HEK293 (cell line): ENCODE measurements around the gene DGKB.

Experiments used
- CTCF ChIA-PET: fragments of 350-600 bp; formaldehyde crosslinking; extraction: SDS; loops from one replicate; lab custom pipeline; 2021; ENCODE audit warnings: antibody characterized with exemption; lab: Yijun Ruan, JAX
- POLR2A ChIA-PET: fragments of 300-600 bp; formaldehyde crosslinking; extraction: SDS; loops from one replicate; lab custom pipeline; 2020; ENCODE audit warnings: antibody characterized with exemption, inconsistent platforms; lab: Yijun Ruan, JAX
- H3K27ac ChIP-seq: fragments of 200-500 bp; sonication (Bioruptor generic); 2 replicates; pipeline ENCODE4 v1.5.1; 2014; ENCODE audit warnings: low read depth, low read length, control low read depth, inconsistent platforms; ENCODE audit errors: extremely low read depth
- H3K36me3 ChIP-seq, 2 experiments: fragments of 200-500 bp in 1 of 2; sonication (Bioruptor generic) in 1 of 2; 1 replicate in 1 of 2; 2 replicates in 1 of 2; pipeline ENCODE4 v1.5.1; 2014 to 2017; ENCODE audit warnings: inconsistent platforms in 2 of 2, low read length in 2 of 2; ENCODE audit not compliant: control insufficient read depth in 2 of 2, insufficient read depth in 1 of 2
- H3K4me1 ChIP-seq: fragments of 200-500 bp; sonication (Bioruptor generic); 2 replicates; pipeline ENCODE4 v1.5.1; 2014; ENCODE audit warnings: mild to moderate bottlenecking, low read length, inconsistent platforms; ENCODE audit not compliant: control insufficient read depth, insufficient read depth
- H3K4me3 ChIP-seq: 2 replicates; pipeline ENCODE4 v1.5.1; 2011; ENCODE audit warnings: low read depth, mild to moderate bottlenecking, control low read depth, low read length, moderate library complexity
- H3K9me3 ChIP-seq: fragments of 200-500 bp; sonication (Bioruptor generic); 2 replicates; pipeline ENCODE4 v1.5.1; 2014; ENCODE audit warnings: low read depth, low read length, inconsistent platforms; ENCODE audit not compliant: control insufficient read depth, insufficient read depth
- GLIS1 ChIP-seq: fragments of 450-650 bp; formaldehyde crosslinking; IDR thresholded peaks from 2 replicates; pipeline ENCODE4 v1.5.1; 2016; ENCODE audit warnings: missing biosample characterization, missing genetic modification characterization
- MZF1 ChIP-seq: fragments of 450-650 bp; formaldehyde crosslinking; IDR thresholded peaks from 2 replicates; pipeline ENCODE4 v1.5.1; 2017; ENCODE audit warnings: missing biosample characterization, missing genetic modification characterization, borderline replicate concordance
- ZBTB10 ChIP-seq: fragments of 450-650 bp; formaldehyde crosslinking; IDR thresholded peaks from 2 replicates; pipeline ENCODE4 v1.5.1; 2016; ENCODE audit warnings: missing biosample characterization, missing genetic modification characterization
- ZFP41 ChIP-seq: fragments of 450-650 bp; formaldehyde crosslinking; IDR thresholded peaks from 2 replicates; pipeline ENCODE4 v1.5.1; 2016; ENCODE audit warnings: missing biosample characterization, missing genetic modification characterization, borderline replicate concordance
- ZIC2 ChIP-seq: fragments of 450-650 bp; formaldehyde crosslinking; IDR thresholded peaks from 2 replicates; pipeline ENCODE4 v1.5.1; 2016; ENCODE audit warnings: missing biosample characterization, missing genetic modification characterization
- ZNF133 ChIP-seq: fragments of 450-650 bp; formaldehyde crosslinking; IDR thresholded peaks from 2 replicates; pipeline ENCODE4 v1.5.1; 2016; ENCODE audit warnings: missing biosample characterization, missing genetic modification characterization
- ZNF148 ChIP-seq: fragments of 450-650 bp; formaldehyde crosslinking; IDR thresholded peaks from 2 replicates; pipeline ENCODE4 v1.5.0; 2017; ENCODE audit warnings: missing biosample characterization, missing genetic modification characterization, borderline replicate concordance
- ZNF157 ChIP-seq: fragments of 450-650 bp; formaldehyde crosslinking; IDR thresholded peaks from 2 replicates; pipeline ENCODE4 v1.5.1; 2016; ENCODE audit warnings: missing biosample characterization, missing genetic modification characterization
- ZNF311 ChIP-seq: fragments of 450-650 bp; formaldehyde crosslinking; IDR thresholded peaks from 2 replicates; pipeline ENCODE4 v1.5.1; 2017; ENCODE audit warnings: missing biosample characterization, missing genetic modification characterization, borderline replicate concordance
- ZNF324 ChIP-seq: fragments of 450-650 bp; formaldehyde crosslinking; IDR thresholded peaks from 2 replicates; pipeline ENCODE4 v1.5.1; 2016; ENCODE audit warnings: missing biosample characterization, missing genetic modification characterization
- ZNF391 ChIP-seq: fragments of 450-650 bp; formaldehyde crosslinking; IDR thresholded peaks from 2 replicates; pipeline ENCODE4 v1.5.1; 2016; ENCODE audit warnings: low read depth, missing biosample characterization, missing genetic modification characterization, borderline replicate concordance
- ZNF416 ChIP-seq: fragments of 450-650 bp; formaldehyde crosslinking; IDR thresholded peaks from 2 replicates; pipeline ENCODE4 v1.5.1; 2016; ENCODE audit warnings: missing biosample characterization, missing genetic modification characterization
- ZNF449 ChIP-seq: fragments of 450-650 bp; formaldehyde crosslinking; IDR thresholded peaks from 2 replicates; pipeline ENCODE4 v1.5.1; 2017; ENCODE audit warnings: missing biosample characterization, mild to moderate bottlenecking, missing genetic modification characterization, moderate library complexity
- ZNF548 ChIP-seq: fragments of 450-650 bp; formaldehyde crosslinking; IDR thresholded peaks from 2 replicates; pipeline ENCODE4 v1.5.1; 2016; ENCODE audit warnings: missing biosample characterization, missing genetic modification characterization
- ZNF600 ChIP-seq: fragments of 450-650 bp; formaldehyde crosslinking; IDR thresholded peaks from 2 replicates; pipeline ENCODE4 v1.5.1; 2016; ENCODE audit warnings: missing biosample characterization, missing genetic modification characterization
- TF ChIP-seq, protein P1 (sequence below): fragments of 450-650 bp; formaldehyde crosslinking; IDR thresholded peaks from 2 replicates; pipeline ENCODE4 v1.5.1; 2016; ENCODE audit warnings: missing biosample characterization, missing genetic modification characterization
- TF ChIP-seq, protein P2 (sequence below): fragments of 450-650 bp; formaldehyde crosslinking; IDR thresholded peaks from 2 replicates; pipeline ENCODE4 v1.5.1; 2016; ENCODE audit warnings: missing biosample characterization, missing genetic modification characterization
- TF ChIP-seq, protein P3 (sequence below): fragments of 450-650 bp; formaldehyde crosslinking; IDR thresholded peaks from 2 replicates; pipeline ENCODE4 v1.5.1; 2016; ENCODE audit warnings: missing biosample characterization, missing genetic modification characterization
- TF ChIP-seq, protein P4 (sequence below): fragments of 450-650 bp; formaldehyde crosslinking; IDR thresholded peaks from 2 replicates; pipeline ENCODE4 v1.5.1; 2016; ENCODE audit warnings: missing biosample characterization, missing genetic modification characterization

The DGKB gene

GRCh38 chr7:14395860-14396259, 506.7 kb downstream of the DGKB start (continued):
- TF ChIP-seq, protein P1, sequence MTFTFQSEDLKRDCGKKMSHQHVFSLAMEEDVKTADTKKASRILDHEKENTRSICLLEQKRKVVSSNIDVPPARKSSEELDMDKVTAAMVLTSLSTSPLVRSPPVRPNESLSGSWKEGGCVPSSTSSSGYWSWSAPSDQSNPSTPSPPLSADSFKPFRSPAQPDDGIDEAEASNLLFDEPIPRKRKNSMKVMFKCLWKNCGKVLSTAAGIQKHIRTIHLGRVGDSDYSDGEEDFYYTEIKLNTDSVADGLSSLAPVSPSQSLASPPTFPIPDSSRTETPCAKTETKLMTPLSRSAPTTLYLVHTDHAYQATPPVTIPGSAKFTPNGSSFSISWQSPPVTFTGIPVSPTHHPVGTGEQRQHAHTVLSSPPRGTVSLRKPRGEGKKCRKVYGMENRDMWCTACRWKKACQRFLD: no peak
- TF ChIP-seq ZNF548 (tag by site-specific recombination) (no peak), ZNF391 (tag by site-specific recombination) (no peak), GLIS1 (tag by site-specific recombination) (no peak), ZNF449 (no peak), ZIC2 (tag by site-specific recombination) (no peak), ZNF157 (tag by site-specific recombination) (no peak), ZNF311 (no peak), ZNF416 (no peak)
- TF ChIP-seq, protein P2, sequence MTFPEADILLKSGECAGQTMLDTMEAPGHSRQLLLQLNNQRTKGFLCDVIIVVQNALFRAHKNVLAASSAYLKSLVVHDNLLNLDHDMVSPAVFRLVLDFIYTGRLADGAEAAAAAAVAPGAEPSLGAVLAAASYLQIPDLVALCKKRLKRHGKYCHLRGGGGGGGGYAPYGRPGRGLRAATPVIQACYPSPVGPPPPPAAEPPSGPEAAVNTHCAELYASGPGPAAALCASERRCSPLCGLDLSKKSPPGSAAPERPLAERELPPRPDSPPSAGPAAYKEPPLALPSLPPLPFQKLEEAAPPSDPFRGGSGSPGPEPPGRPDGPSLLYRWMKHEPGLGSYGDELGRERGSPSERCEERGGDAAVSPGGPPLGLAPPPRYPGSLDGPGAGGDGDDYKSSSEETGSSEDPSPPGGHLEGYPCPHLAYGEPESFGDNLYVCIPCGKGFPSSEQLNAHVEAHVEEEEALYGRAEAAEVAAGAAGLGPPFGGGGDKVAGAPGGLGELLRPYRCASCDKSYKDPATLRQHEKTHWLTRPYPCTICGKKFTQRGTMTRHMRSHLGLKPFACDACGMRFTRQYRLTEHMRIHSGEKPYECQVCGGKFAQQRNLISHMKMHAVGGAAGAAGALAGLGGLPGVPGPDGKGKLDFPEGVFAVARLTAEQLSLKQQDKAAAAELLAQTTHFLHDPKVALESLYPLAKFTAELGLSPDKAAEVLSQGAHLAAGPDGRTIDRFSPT (tag by site-specific recombination): no peak

DNA sequence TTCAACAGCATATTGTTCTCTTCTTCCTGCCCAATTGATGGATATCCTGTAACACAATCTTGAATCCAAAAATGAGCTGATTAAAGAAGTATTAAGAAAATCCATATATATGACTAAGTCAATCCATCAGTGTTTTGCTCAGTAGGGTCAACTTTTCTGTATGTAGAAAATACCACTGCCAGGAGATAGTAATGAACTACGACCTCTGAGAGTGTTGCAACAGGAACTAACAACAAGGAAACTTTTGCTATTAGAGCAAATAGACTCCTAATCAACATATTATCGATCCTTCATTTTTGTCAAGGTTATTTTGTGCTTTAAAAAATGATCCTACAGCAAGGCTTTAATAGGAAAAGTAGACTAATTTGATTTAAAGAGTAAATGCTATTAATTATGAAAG, 507.8 kb downstream of the DGKB start:
- Histone ChIP-seq H3K4me3 (no peak overlapping the region), H3K4me1 (no peaks in the 10 kb centered on the region), H3K27ac (no peak overlapping the region), H3K9me3 (no peaks in the 10 kb centered on the region), H3K36me3 (no peaks in the 10 kb centered on the region)
- ChIA-PET POLR2A (no interaction called here), CTCF (interaction anchor here (0.6 kb wide), 1 partner anchor 870 kb away, joined by 5 read pairs; no protein-coding TSS in a partner anchor)
- TF ChIP-seq ZNF324 (tag by site-specific recombination) (no peak), ZNF133 (tag by site-specific recombination) (no peak), ZNF391 (tag by site-specific recombination) (no peak), ZNF148 (tag by site-specific recombination) (no peak), ZBTB10 (tag by site-specific recombination) (no peak), MZF1 (tag by site-specific recombination) (no peak), ZFP41 (tag by site-specific recombination) (no peak), ZNF600 (tag by site-specific recombination) (no peak)
- TF ChIP-seq, protein P3, sequence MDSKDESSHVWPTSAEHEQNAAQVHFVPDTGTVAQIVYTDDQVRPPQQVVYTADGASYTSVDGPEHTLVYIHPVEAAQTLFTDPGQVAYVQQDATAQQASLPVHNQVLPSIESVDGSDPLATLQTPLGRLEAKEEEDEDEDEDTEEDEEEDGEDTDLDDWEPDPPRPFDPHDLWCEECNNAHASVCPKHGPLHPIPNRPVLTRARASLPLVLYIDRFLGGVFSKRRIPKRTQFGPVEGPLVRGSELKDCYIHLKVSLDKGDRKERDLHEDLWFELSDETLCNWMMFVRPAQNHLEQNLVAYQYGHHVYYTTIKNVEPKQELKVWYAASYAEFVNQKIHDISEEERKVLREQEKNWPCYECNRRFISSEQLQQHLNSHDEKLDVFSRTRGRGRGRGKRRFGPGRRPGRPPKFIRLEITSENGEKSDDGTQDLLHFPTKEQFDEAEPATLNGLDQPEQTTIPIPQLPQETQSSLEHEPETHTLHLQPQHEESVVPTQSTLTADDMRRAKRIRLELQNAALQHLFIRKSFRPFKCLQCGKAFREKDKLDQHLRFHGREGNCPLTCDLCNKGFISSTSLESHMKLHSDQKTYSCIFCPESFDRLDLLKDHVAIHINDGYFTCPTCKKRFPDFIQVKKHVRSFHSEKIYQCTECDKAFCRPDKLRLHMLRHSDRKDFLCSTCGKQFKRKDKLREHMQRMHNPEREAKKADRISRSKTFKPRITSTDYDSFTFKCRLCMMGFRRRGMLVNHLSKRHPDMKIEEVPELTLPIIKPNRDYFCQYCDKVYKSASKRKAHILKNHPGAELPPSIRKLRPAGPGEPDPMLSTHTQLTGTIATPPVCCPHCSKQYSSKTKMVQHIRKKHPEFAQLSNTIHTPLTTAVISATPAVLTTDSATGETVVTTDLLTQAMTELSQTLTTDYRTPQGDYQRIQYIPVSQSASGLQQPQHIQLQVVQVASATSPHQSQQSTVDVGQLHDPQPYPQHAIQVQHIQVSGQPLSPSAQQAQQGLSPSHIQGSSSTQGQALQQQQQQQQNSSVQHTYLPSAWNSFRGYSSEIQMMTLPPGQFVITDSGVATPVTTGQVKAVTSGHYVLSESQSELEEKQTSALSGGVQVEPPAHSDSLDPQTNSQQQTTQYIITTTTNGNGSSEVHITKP: no peak
- TF ChIP-seq, protein P4, sequence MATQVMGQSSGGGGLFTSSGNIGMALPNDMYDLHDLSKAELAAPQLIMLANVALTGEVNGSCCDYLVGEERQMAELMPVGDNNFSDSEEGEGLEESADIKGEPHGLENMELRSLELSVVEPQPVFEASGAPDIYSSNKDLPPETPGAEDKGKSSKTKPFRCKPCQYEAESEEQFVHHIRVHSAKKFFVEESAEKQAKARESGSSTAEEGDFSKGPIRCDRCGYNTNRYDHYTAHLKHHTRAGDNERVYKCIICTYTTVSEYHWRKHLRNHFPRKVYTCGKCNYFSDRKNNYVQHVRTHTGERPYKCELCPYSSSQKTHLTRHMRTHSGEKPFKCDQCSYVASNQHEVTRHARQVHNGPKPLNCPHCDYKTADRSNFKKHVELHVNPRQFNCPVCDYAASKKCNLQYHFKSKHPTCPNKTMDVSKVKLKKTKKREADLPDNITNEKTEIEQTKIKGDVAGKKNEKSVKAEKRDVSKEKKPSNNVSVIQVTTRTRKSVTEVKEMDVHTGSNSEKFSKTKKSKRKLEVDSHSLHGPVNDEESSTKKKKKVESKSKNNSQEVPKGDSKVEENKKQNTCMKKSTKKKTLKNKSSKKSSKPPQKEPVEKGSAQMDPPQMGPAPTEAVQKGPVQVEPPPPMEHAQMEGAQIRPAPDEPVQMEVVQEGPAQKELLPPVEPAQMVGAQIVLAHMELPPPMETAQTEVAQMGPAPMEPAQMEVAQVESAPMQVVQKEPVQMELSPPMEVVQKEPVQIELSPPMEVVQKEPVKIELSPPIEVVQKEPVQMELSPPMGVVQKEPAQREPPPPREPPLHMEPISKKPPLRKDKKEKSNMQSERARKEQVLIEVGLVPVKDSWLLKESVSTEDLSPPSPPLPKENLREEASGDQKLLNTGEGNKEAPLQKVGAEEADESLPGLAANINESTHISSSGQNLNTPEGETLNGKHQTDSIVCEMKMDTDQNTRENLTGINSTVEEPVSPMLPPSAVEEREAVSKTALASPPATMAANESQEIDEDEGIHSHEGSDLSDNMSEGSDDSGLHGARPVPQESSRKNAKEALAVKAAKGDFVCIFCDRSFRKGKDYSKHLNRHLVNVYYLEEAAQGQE: no peak
